DMS53 treated with DMSO at 0.1 percent for 48 hours (cell line): ENCODE results near the gene COL27A1.

Experiments used
- DNase-seq: peaks from one replicate; lab custom pipeline; 2025; ENCODE audit not compliant: unreplicated experiment; lab: John Stamatoyannopoulos, UW

Gene COL27A1

GRCh38 chr9:114202849-114203248 lies 47.5 kb downstream of the COL27A1 start:
- no peak for DNase-seq

GRCh38 chr9:114203410-114204140 lies 48.2 kb downstream of the COL27A1 start:
- DNase-seq = no peak

- DNase-seq = no peak
Observed at GRCh38 chr9:114204265-114204664, 48.9 kb downstream of the COL27A1 start.

- DNase-seq = no peak
Observed at GRCh38 chr9:114205171-114206015, 50.1 kb downstream of the COL27A1 start.

GRCh38 chr9:114206221-114206789 lies 51.0 kb downstream of the COL27A1 start:
- no peak for DNase-seq

- DNase-seq = no peak
Observed at GRCh38 chr9:114207034-114207810, 51.9 kb downstream of the COL27A1 start.

- DNase-seq = no peak
Observed at GRCh38 chr9:114207845-114208244, 52.5 kb downstream of the COL27A1 start.

GRCh38 chr9:114209151-114209550 lies 53.8 kb downstream of the COL27A1 start:
- DNase-seq = no peak

- no peak for DNase-seq
Observed at GRCh38 chr9:114210136-114210535, 54.8 kb downstream of the COL27A1 start.

GRCh38 chr9:114210691-114211276 lies 55.4 kb downstream of the COL27A1 start:
- DNase-seq = no peak

GRCh38 chr9:114212826-114213225 lies 57.5 kb downstream of the COL27A1 start:
- no peak for DNase-seq

- no peak for DNase-seq
Observed at GRCh38 chr9:114213566-114213965, 58.2 kb downstream of the COL27A1 start.

- DNase-seq = no peak
Observed at GRCh38 chr9:114214181-114214580, 58.8 kb downstream of the COL27A1 start.

- DNase-seq = no peak
Observed at GRCh38 chr9:114214686-114215414, 59.5 kb downstream of the COL27A1 start.

- no peak for DNase-seq
Observed at GRCh38 chr9:114216081-114216480, 60.7 kb downstream of the COL27A1 start.

- no peak for DNase-seq
Observed at GRCh38 chr9:114216976-114217375, 61.6 kb downstream of the COL27A1 start.

GRCh38 chr9:114218264-114219120 lies 63.2 kb downstream of the COL27A1 start:
- no peak for DNase-seq

GRCh38 chr9:114220061-114220541 lies 64.8 kb downstream of the COL27A1 start:
- DNase-seq = no peak
